Upper lobe of left lung (tissue), 6 donors: ENCODE measurements around the gene RFTN2. TPM values are rescaled to one million over a fixed set of nuclear protein-coding genes. Genes with fewer than 3 reads are reported as not detected.

Experiments used
- small RNA-seq, 4 donors: library from RNA; depleted of rRNA; stranded (forward); fragments of <200 nt; gene quantifications; one replicate each; pipeline ENCODE3, GENCODE V24; 2016
- total RNA-seq, 6 donors: library from RNA; depleted of rRNA in 4 of 6; stranded (reverse); fragments of >200 nt in 4 of 6; gene quantifications; one replicate each; pipeline versions ENCODE4 v1.1.0 to v1.2.1, GENCODE V29; 2016 to 2021
- donor health status: DM: no; HTN: no; CAD: no; lungs with moderate emphysema.
- donor health status: DM: no; HTN: yes; CAD: no; lungs with severe emphysema.

Gene RFTN2
- total RNA-seq, 6 donors from 2014 or later = 1.0 to 7.0 (median 2.8) TPM

Small RNAs within 50 kb of the gene (small RNA-seq; reads per million reads assigned to genes)
- gene AC020550.1 = 0 reads per million in 4 donors

Other genes starting within 250 kb of the RFTN2 start
- gene SF3B1, start 240.6 kb downstream of the RFTN2 start, total RNA-seq = 100 to 1,000 TPM; 182 to 614 (median 203) TPM
- gene COQ10B, start 222.0 kb downstream of the RFTN2 start, total RNA-seq = 10 to 100 TPM; 10.2 to 35.1 (median 25.6) TPM
- gene HSPD1, start 175.7 kb downstream of the RFTN2 start, total RNA-seq = 100 to 1,000 TPM in 4 of 6 donors, 10 to 100 TPM in 2; 42.8 to 159 (median 123) TPM
- 10 to 100 TPM; 23.5 to 92.8 (median 51.0) TPM for gene HSPE1, start 175.2 kb downstream of the RFTN2 start, total RNA-seq
- gene MOB4, start 159.5 kb downstream of the RFTN2 start, total RNA-seq = 10 to 100 TPM in 5 of 6 donors, 1 to 10 TPM in 1; 6.7 to 34.2 (median 17.9) TPM
- gene MARS2, start 29.8 kb upstream of the RFTN2 start, total RNA-seq = 10 to 100 TPM in 1 of 6 donors, 1 to 10 TPM in 5; 3.1 to 12.6 (median 6.4) TPM
- gene BOLL, start 109.7 kb upstream of the RFTN2 start, total RNA-seq = not detected
- gene PLCL1, start 129.0 kb upstream of the RFTN2 start, total RNA-seq = 10 to 100 TPM in 2 of 6 donors, 1 to 10 TPM in 4; 5.3 to 17.0 (median 8.1) TPM